ENCODE results near the gene GMPPA.

The GMPPA gene

DNA sequence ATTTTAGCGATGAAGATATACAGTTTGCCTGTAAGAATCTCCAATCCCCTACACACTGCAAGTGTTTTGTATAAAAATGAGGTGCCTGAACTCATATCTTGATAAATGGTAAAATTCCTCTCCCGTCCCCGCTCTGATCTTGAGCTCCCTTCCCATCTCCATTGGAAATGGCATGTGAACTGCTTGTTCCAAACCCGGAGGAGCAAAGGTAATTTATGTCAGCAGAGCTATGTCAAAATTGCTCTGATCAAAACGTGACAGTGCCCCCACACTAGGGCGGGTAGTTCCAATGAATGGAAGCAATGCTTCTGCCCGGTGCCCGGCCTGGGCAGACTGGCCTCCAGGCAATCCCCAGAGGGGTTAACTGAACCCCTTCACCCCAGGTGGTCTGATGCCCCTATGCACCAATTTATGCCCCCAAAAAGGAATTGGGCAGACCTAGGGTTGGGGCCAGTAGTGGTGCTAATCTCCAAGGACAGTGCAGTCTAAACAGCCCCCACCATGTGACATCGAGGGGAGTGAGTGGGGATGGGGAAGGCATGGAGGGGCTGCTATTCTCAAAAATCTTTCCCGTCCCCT is 3.6 kb upstream of the GMPPA start:
- Histone ChIP-seq H3K36me3 (ENCODE audit: control insufficient read depth, insufficient read depth, low read length) (no peaks in the 10 kb centered on the region), H3K9me3 (ENCODE audit: control insufficient read depth, low read length) (no peaks in the 10 kb centered on the region), H3K9ac (no peak overlapping the region), H3K79me2 (no peaks in the 10 kb centered on the region), H3K27ac (no peak overlapping the region), H3K4me2 (ENCODE audit: low read length) (no peak overlapping the region), H3K27me3 (ENCODE audit: control insufficient read depth, insufficient read depth, low read length) (no peaks in the 10 kb centered on the region), H3K4me3 (ENCODE audit: low read depth, low read length) (no peak overlapping the region), H3K4me1 (peaks cover 7% of the 10 kb centered on the region), H2AFZ (peak overlapping the region; percentile 22)
- TF ChIP-seq, protein P1, sequence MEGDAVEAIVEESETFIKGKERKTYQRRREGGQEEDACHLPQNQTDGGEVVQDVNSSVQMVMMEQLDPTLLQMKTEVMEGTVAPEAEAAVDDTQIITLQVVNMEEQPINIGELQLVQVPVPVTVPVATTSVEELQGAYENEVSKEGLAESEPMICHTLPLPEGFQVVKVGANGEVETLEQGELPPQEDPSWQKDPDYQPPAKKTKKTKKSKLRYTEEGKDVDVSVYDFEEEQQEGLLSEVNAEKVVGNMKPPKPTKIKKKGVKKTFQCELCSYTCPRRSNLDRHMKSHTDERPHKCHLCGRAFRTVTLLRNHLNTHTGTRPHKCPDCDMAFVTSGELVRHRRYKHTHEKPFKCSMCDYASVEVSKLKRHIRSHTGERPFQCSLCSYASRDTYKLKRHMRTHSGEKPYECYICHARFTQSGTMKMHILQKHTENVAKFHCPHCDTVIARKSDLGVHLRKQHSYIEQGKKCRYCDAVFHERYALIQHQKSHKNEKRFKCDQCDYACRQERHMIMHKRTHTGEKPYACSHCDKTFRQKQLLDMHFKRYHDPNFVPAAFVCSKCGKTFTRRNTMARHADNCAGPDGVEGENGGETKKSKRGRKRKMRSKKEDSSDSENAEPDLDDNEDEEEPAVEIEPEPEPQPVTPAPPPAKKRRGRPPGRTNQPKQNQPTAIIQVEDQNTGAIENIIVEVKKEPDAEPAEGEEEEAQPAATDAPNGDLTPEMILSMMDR (IDR thresholded peaks at IDR 0.05): no peak

DNA sequence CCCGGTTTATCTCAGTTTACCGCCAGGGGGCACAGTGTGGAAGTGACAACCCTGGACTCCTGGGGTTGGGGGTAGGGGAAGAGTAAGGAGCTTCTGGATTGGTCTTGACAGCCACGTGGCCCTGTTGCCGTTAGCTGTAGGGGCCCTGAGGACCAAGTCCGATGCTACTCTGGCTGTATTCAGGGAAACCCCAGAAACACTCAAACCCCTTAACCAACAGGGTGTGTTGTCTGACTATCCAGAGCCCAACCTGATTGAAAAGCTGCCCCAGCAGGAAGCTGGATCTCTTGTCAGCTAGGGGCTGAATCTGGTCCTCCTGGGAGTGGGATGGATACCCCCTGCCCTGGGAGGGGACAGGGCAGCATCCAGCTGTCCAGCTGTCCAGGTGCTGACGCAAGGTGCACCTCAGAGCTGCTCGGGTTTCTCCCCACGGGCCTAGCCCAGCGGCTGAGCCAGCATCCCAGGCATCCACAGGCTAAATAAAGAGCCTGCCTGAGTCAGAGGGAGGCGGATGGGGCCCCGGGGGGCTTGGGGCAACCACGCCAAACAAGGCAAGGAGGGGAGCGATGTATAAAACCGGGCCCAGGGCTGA is 3.1 kb upstream of the GMPPA start:
- H3K9ac ChIP-seq: no peak overlapping the region
- H3K9me3 ChIP-seq (ENCODE audit: control insufficient read depth, low read length): no peaks in the 10 kb centered on the region
- H3K4me3 ChIP-seq (ENCODE audit: low read depth, low read length): no peak overlapping the region
- no peaks in the 10 kb centered on the region for H3K79me2 ChIP-seq
- no peaks in the 10 kb centered on the region for H3K36me3 ChIP-seq (ENCODE audit: control insufficient read depth, insufficient read depth, low read length)
- no peak overlapping the region for H3K4me2 ChIP-seq (ENCODE audit: low read length)
- H2AFZ ChIP-seq: peak overlapping the region; percentile 22
- H3K4me1 ChIP-seq: peaks cover 13% of the 10 kb centered on the region
- no peaks in the 10 kb centered on the region for H3K27me3 ChIP-seq (ENCODE audit: control insufficient read depth, insufficient read depth, low read length)
- no peak overlapping the region for H3K27ac ChIP-seq
- TF ChIP-seq, protein P1 (IDR thresholded peaks at IDR 0.05): peak; percentile 59

DNA sequence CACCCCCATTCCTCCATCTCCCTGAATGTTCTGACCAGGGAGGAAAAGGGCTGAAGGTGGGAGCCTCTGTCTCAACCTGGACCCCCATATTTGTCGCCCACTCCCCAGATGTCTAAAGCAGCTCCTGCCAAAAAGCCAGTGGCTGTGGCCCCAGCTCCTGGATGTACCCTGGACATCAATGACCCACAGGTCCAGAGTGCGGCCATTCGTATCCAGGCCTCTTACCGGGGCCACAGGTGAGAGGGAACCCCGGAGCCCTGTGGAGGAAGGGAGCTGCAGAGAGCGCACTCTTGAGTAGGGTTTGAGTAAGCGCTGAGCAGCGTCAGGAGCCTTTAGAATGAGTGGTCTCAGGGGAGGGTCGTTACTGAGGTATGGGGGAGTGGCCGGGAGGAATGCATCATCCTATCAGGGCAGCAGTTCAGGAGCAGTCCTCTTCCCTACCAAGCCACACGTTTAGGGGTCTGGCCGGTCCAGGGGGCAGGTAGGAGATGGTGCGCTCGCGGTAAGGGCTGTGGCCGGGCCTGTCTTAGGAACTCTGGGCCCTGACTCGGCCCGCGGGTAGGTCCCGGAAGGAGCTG is 2.4 kb upstream of the GMPPA start:
- no peaks in the 10 kb centered on the region for H3K27me3 ChIP-seq (ENCODE audit: control insufficient read depth, insufficient read depth, low read length)
- H3K4me3 ChIP-seq (ENCODE audit: low read depth, low read length): no peak overlapping the region
- H3K27ac ChIP-seq: no peak overlapping the region

DNA sequence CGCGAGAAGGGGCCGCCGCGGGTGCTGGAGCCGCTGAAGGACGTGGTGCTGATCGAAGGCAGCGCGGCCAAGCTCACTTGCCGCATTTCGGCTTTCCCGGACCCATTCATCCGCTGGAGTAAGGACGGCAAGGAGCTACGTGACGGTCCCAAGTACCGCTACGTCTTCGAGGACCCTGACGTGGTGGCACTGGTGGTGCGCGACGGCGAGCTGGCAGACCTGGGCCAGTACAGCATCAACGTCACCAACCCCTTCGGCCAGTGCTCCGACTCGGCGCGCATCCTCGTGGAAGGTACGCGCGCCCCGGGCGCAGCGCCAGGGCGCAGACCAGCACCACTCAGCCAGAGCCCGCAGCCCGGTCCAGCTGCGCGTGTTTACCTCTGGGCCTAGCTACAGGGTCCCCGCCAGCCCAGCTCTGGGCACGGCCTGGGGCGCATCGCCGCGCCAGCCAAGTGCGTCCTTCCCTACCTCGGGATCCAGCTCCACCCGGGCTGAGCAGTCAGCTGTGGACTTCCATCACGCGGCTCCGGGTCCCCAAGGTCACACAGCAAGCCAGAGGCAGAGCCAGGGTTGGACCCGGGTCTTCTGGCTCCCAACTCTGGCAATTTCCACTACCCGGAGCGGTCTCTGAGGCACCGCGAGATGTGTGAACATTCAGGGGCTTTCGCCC is 1.7 kb upstream of the GMPPA start:
- Histone ChIP-seq H3K36me3 (ENCODE audit: control insufficient read depth, insufficient read depth, low read length) (no peaks in the 10 kb centered on the region), H3K9ac (no peak overlapping the region), H3K9me3 (ENCODE audit: control insufficient read depth, low read length) (no peaks in the 10 kb centered on the region), H3K27ac (no peak overlapping the region), H2AFZ (peak overlapping the region; percentile 70), H3K79me2 (no peaks in the 10 kb centered on the region), H3K4me1 (peaks cover 13% of the 10 kb centered on the region), H3K27me3 (ENCODE audit: control insufficient read depth, insufficient read depth, low read length) (no peaks in the 10 kb centered on the region), H3K4me3 (ENCODE audit: low read depth, low read length) (no peak overlapping the region), H3K4me2 (ENCODE audit: low read length) (no peak overlapping the region)
- TF ChIP-seq, protein P1 (IDR thresholded peaks at IDR 0.05): no peak

More for the DNA sequence above, 2.4 kb upstream of the GMPPA start:
- TF ChIP-seq, protein P1 (IDR thresholded peaks at IDR 0.05): no peak
- Histone ChIP-seq H3K4me1 (peaks cover 13% of the 10 kb centered on the region), H3K9ac (no peak overlapping the region), H2AFZ (peak overlapping the region; percentile 70), H3K4me2 (ENCODE audit: low read length) (no peak overlapping the region), H3K79me2 (no peaks in the 10 kb centered on the region), H3K9me3 (ENCODE audit: control insufficient read depth, low read length) (no peaks in the 10 kb centered on the region), H3K36me3 (ENCODE audit: control insufficient read depth, insufficient read depth, low read length) (no peaks in the 10 kb centered on the region)
